Stimulated activated CD4-positive, alpha-beta T cell treated with anti-CD3 and anti-CD28 coated beads, TNF-alpha, amount 100 ng/mL, for 48 hours (primary cell): ENCODE data around the gene MEX3B.

Experiments
- DNase-seq, 3 donors: peaks; one replicate each; pipeline ENCODE4 v3.0.0-alpha.2; 2020; ENCODE audit warnings: low read depth in 3 of 3

MEX3B gene

GRCh38 chr15:82045892-82046665, at the start of gene MEX3B:
TSS of gene MEX3B (minus strand) at chr15:82046018. CDS start at chr15:82045705, 313 bp downstream.
- DNase-seq = peak; percentile 80 to 90 (median 89)

GRCh38 chr15:82093774-82094211, 48.0 kb upstream of the MEX3B start:
- DNase-seq = no peak

DNA sequence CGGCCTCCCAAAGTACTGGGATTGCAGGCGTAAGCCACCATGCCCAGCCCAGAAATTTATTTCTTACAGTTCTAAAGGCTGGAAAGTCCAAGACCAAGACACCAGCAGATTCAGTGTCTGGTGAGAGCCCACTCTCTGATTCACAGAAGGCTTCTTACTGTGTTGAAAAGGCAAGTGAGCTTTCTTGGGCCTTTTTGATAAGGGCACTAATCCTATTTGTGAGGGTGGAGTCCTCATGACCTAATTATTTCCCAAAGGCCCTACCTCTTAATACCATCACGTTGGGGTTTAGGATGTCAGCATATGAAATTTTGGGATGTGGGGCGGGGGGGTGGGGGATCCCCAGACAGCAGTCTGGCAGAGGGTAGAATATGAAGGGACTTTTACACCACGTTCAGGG, 47.5 kb upstream of the MEX3B start:
- DNase-seq = no peak

DNA sequence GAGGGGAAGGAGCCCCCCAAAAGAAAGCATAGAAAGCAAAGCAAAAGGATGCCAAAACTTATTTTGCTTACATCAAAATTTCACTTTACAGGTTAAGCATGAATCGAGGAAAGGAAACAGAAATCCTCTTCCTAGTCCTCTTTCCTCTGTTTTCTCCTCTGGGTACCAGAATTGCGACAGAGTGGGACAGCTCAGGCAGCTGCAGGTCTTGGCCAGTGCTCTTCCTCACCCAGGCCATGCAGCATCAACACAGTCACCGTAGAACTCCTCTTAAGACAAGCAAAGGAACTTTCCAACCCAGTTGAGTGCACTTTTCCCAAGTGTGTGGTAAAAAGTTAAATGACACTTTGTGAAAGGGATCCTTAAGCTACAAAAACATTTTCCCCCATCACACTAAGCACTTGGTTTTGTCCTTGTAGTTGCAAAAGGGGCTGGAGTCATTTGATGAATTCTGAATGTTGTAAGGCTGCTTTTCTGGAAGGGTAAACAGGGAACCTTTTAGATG, 45.9 kb upstream of the MEX3B start:
- DNase-seq = no peak

DNA sequence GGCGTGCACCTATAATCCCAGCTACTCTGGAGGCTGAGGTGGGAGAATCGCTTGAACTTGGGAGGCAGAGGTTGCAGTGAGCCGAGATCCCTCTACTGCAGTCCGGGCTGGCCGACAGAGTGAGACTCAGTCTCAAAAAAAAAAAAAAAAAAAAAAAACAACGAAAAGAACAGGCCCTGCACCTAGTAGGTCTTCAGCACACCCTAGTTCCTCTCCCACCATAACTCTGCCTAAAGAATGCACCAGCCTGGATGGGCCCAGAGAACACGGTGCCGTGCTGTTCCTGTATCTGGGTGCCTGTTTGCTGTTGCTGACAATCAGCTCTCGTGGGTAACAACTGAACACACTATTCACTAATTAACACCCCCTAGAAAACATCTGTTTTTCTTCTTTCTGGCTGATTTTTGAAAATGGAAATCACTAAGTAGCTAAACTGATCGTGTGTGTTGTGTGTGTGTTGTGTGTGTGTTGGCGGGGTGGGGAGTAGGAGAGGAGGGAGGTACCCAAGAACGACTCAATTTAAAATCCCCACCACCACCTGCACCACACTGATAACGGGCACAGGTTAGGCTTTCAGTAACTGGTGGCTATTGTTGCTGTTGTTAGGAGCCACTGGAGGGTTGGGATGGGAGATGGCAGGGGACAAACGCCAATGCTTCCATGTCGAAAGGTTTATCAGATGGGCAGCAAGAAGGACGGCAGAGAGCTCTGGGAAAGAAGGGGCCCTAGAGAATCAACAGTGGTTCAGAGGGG, 40.6 kb upstream of the MEX3B start:
- no peak for DNase-seq

- no peak for DNase-seq
Observed at GRCh38 chr15:82081914-82082762, 36.3 kb upstream of the MEX3B start.

- DNase-seq = no peak
Observed at GRCh38 chr15:82080774-82081173, 35.0 kb upstream of the MEX3B start.

DNA sequence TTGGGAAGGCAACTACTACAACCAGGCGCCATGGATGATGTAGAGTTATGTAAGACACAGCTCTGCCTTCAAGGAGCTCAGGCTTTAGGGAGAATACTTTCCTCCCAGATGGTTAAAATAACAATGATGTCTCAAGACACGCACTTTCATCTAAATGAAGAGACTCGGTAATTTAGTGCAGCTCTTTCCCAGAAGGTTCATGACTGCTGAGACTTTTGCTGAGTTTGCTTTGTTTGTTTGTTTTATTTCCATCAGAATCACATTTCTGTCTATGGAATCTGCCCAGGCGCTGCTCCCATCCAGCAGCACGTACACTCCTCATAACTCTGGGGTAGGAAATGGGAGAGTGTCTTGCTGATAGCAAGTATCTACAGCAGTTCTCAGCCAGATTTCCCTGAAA, 33.9 kb upstream of the MEX3B start:
- DNase-seq = no peak

DNA sequence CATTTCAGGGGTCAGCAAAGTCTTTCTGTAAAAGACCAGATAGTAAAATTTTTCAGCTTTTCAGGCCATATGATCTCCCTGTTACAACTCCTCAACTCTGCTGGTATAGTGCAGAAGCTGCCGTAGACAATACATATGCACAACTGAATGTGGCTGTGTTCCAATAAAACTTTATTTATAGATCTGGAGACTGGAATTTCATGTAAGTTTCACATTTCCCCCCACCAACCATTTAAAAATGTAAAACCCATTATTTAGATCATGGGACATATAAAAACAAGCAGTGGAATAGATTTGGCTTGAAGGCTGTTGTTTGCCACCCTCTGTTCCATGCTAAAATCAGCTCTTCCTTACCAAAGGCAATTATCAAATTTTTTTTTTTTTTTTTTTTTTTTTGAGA, 28.8 kb upstream of the MEX3B start:
- DNase-seq = no peak

- DNase-seq = no peak
Observed at GRCh38 chr15:82072926-82073537, 27.2 kb upstream of the MEX3B start.

DNA sequence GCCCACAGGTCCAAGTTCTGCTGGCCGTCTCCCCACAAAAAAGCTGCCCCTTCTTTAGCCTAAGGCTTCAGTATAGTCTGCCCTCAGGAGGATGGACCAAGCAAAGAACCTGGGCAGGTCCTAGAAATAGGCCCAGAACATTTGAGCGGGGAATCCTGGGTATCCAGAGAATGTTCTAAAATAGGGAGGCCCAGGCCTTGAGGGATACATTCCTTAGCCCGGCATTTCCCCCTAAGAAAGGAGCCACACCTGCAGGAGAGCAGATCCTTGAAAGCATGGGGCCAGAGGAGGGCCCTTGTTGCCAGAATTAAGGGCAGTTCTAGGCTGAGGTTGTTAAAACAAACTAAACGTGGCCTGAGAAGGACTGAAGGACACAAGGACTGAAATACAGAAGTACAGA, 20.6 kb upstream of the MEX3B start:
- DNase-seq = no peak

DNA sequence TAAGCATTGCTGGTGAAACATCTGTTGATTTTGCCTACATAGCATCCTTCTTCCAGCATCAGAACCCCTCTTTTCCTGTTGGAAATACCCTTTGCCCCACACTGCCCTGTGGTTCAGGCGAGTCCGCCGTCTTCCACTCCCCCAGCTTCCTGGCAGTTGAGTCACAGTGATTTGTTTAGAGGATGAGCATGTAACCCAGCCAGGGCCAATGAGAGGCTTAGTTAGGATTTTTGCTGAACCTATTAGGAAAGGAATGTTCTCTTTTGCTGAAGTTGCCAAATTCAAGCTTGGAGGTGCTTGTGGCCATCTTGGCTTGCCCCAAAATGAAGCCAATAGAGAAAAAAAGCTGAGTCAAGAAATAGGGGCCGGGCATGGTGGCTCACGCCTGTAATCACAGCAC, 19.0 kb upstream of the MEX3B start:
- DNase-seq = no peak

- no peak for DNase-seq
Observed at GRCh38 chr15:82062479-82063454, 16.9 kb upstream of the MEX3B start.

GRCh38 chr15:82060817-82061216, 15.0 kb upstream of the MEX3B start:
- no peak for DNase-seq

DNA sequence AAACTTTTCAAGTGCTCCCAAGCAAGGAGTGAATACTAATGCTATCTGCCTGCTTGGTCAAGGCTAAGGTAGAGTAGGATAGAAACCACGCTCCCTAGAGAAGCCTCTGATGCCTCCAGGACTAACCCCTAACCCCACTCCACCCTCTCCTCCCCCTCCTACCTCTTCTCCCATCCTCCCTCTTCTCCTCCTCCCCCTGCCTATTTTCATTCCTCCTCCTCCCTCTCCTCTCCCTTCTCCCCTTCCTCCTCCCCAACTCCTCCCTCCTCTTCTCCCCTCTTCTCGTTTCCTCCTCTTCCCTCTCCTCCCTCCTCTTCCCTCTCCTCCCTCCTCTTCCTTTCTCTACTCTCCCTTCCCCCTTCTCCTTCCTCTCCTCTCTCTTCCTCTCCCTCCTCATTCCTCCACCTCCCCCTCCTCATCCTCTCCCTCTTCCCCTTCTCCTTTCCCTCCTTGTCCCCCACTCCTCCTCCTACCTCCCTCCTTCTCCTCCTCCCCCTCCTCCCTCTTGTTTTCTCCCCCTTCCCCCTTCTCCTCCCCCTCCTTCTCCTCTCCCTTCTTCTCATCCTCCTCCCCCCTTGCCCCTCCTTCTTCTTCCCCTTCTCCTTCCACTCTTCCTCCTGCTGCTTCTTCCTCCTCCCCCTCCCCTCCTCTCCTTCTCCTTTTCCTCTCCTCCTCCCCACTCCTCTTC, 12.8 kb upstream of the MEX3B start:
- no peak for DNase-seq

- DNase-seq = no peak
Observed at GRCh38 chr15:82058026-82058425, 12.2 kb upstream of the MEX3B start.

GRCh38 chr15:82056958-82057823, 11.4 kb upstream of the MEX3B start:
- no peak for DNase-seq

- DNase-seq = no peak
Observed at GRCh38 chr15:82052751-82053150, 6.9 kb upstream of the MEX3B start.

- DNase-seq = no peak
Observed at GRCh38 chr15:82051664-82052063, 5.8 kb upstream of the MEX3B start.
